GM12892 (cell line): ENCODE results near the gene SRBD1.

Source experiments
- POLR2A ChIP-seq: IDR thresholded peaks from 2 replicates; pipeline ENCODE4 v1.6.1; 2011; ENCODE audit warnings: low read depth, low read length, control low read depth
- POLR2AphosphoS5 ChIP-seq: IDR thresholded peaks from 2 replicates; pipeline ENCODE4 v1.6.1; 2011; ENCODE audit warnings: low read depth, low read length, control low read depth
- TAF1 ChIP-seq: IDR thresholded peaks from 2 replicates; pipeline ENCODE4 v1.6.1; 2011; ENCODE audit warnings: low read depth, mild to moderate bottlenecking, control low read depth, low read length, borderline replicate concordance

- TF ChIP-seq POLR2AphosphoS5: no peak
- no peak for TF ChIP-seq POLR2A
- TF ChIP-seq TAF1: no peak
Observed at GRCh38 chr2:45415534-45416123, 195.4 kb downstream of the SRBD1 start.
